Activated naive CD8-positive, alpha-beta T cell (primary cell): ENCODE results near the gene TAF11.
"Not testable (repeated sequence)": the region's sequence is repeated elsewhere in the genome, so short reads cannot be mapped to it uniquely, and the experiment has no call there.

Source experiments
- H3K27ac Mint-ChIP-seq: one replicate; pipeline ENCODE4 v1.8.0; 2021; ENCODE audit warnings: mixed read lengths
- H3K27me3 Mint-ChIP-seq: one replicate; pipeline ENCODE4 v1.8.0; 2021; ENCODE audit warnings: mixed read lengths
- H3K36me3 Mint-ChIP-seq: one replicate; pipeline ENCODE4 v1.8.0; 2021; ENCODE audit warnings: mixed read lengths
- H3K4me1 Mint-ChIP-seq: one replicate; pipeline ENCODE4 v1.8.0; 2021; ENCODE audit warnings: low read depth, mixed read lengths
- H3K4me3 Mint-ChIP-seq: one replicate; pipeline ENCODE4 v1.8.0; 2021; ENCODE audit warnings: mild to moderate bottlenecking, mixed read lengths
- H3K9me3 Mint-ChIP-seq: one replicate; pipeline ENCODE4 v1.8.0; 2021; ENCODE audit warnings: low read depth, mixed read lengths

The TAF11 gene, protein sequence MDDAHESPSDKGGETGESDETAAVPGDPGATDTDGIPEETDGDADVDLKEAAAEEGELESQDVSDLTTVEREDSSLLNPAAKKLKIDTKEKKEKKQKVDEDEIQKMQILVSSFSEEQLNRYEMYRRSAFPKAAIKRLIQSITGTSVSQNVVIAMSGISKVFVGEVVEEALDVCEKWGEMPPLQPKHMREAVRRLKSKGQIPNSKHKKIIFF

DNA sequence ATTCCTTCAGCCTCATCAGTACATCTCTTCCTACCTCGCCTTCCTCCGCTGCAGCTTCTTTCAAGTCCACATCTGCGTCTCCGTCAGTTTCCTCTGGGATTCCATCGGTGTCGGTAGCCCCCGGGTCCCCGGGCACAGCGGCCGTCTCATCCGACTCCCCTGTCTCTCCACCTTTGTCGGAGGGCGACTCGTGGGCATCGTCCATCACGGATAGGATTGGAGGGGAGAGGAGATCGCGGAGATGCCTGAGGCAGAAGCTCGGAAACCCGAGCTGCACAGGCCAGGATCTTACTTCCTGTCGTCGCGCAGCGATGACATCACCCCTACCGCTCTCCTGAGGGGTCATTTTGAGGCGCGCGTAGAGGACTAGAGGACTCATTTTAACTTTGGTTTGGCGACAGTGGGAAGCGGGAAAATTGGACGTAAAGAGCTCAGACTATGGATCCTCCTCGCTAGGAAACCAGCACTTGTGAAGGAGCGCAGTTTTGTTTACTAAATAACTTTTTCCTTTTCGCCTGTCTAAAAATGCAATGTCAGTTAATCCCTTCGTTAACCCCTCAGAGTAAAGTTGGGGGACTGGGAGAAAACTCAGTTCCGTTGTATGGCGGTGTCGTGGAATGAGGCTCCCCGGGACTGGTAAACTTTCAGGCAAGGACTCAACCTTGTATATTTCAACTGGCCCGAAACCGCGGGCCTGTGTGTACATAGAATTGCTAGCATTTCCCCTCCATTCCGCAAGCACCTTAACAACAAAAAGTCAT, at the start of gene TAF11:
TSS of gene TAF11 (minus strand) at position 290 of the 761 bp plus-strand sequence. CDS start at position 205, 85 bp downstream.
- no peaks in the 10 kb centered on the region for H3K27me3 Mint-ChIP-seq

DNA sequence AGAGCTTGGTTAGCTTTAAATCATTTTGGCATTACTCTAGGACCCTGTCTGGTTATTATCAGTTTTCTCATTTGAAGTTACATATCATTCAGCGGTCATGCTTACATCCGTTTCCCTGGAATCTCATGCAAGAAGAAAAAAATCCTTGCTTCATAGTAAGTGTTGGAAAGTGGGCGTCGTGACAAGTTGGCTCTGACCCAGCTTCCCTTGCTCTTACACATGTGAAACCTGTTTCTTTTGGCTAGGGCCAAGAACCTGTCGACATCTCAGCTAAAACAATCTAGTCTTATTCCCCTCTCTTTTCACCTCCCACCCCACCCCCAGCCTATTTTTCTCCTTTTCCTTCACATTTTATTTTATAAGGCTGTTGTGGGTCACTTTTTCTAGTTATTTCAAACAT, 46.7 kb upstream of the TAF11 start:
- Mint-ChIP-seq H3K4me3 (no peak overlapping the region), H3K27me3 (no peaks in the 10 kb centered on the region), H3K27ac (no peak overlapping the region), H3K9me3 (no peaks in the 10 kb centered on the region), H3K36me3 (peaks cover 9% of the 10 kb centered on the region), H3K4me1 (peaks cover 4% of the 10 kb centered on the region)

More for the DNA sequence above, at the start of gene TAF11:
- H3K9me3 Mint-ChIP-seq, result peaks cover 3% of the 10 kb centered on the region
- peaks cover 51% of the 10 kb centered on the region for H3K4me1 Mint-ChIP-seq
- H3K36me3 Mint-ChIP-seq, result peaks cover 9% of the 10 kb centered on the region
- peak within 1 kb of the TSS; percentile 100 for H3K4me3 Mint-ChIP-seq
- peak within 1 kb of the TSS; percentile 99 for H3K27ac Mint-ChIP-seq

DNA sequence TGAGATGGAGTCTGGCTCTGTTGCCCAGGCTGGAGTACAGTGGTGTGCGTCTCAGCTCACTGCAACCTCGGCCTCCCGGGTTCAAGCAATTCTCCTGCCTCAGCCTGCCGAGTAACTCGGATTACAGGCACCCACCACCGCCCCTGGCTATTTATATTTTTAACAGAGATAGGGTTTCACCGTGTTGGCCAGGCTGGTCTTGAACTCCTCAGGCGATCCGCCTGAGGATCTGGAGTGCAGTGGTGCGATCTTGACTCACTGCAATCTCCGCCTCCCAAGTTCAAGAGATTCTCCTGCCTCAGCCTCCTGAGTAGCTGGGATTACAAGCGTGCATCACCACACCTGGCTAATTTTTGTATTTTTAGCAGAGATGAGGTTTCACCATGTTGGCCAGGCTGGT, 44.4 kb upstream of the TAF11 start:
- H3K4me1 Mint-ChIP-seq, H3K27me3 Mint-ChIP-seq, H3K27ac Mint-ChIP-seq, H3K9me3 Mint-ChIP-seq, H3K4me3 Mint-ChIP-seq, H3K36me3 Mint-ChIP-seq: not testable (repeated sequence)

DNA sequence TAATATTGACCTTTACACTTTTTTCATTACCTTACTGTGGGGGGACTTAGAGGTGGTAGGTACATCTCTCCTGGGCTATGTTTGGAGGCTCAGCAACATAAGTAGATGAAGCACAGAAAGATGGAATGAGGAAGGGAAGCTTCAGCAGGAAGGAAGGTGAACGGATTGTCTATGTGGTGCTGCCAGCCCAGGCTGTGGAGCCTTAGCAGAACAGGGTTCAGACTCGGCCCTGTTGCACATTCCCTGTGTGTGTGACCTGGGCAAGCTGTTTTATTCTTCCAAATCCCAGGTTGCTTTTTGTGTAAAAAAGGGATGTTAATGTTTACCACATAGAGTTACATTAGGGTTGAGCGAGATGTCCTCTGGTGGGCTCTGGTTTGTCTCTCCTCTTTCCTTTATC, 42.4 kb upstream of the TAF11 start:
- Mint-ChIP-seq H3K27me3 (no peaks in the 10 kb centered on the region), H3K36me3 (peaks cover 9% of the 10 kb centered on the region), H3K27ac (peak overlapping the region; percentile 25), H3K4me3 (no peak overlapping the region), H3K4me1 (peaks cover 4% of the 10 kb centered on the region), H3K9me3 (no peaks in the 10 kb centered on the region)

DNA sequence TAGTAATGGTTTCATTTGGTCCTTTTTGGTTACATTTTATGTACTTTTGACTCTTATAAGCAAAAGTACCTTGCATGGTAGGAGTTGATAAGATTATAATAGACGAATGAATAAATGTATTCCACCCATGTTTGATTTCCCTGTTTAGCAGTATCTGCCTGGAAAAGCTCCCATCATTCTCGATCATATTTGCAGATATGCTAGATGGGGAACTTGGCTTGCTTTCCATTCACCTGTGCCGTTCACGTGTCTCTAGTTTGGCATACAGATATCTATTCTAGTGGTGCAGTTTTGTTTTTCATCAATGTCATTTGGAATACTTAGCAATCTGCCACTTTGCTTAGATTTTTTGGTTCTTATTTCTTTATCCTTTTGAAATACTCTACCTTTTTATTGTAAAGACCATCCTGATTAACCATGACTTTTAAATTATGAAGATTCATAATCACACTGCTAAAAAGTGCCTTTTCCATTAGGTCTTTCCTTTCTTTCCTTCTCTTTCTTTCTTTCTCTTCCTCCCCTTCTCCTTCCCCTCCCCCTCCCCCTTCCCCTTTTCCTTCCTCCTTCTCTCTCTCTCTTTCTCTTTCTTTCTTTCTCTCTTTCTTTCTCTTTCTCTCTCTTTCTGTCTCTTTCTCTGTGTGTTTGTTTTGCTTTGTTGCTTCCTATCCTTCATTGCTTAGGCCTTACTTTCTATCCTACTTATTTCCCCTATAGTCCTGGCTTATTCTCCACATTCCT, 41.6 kb upstream of the TAF11 start:
- no peak overlapping the region for H3K27ac Mint-ChIP-seq
- H3K27me3 Mint-ChIP-seq, result no peaks in the 10 kb centered on the region
- H3K36me3 Mint-ChIP-seq, result peaks cover 8% of the 10 kb centered on the region
- H3K4me3 Mint-ChIP-seq, result no peak overlapping the region
- H3K4me1 Mint-ChIP-seq, result peaks cover 4% of the 10 kb centered on the region
- no peaks in the 10 kb centered on the region for H3K9me3 Mint-ChIP-seq

DNA sequence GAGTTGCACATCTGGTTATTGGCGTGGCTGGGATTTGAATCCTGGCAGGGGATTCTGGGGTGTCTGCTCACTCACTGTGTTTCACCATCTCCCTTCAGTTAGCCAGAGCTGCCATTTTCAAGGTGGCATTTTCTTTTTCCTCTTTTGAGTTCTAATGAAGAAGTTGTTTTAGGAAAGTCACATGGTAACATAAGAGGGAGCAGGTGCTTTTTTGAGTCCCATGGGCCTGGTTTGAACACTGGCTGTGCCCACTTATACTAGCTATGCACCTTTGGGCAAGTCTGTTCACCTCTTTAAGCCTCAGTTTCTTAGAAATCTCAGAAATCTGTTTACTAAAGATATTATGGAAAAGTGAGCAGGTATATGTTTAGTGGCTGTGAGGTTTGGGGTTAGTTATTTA, 40.9 kb upstream of the TAF11 start:
- Mint-ChIP-seq H3K27ac (no peak overlapping the region), H3K4me3 (no peak overlapping the region), H3K27me3 (no peaks in the 10 kb centered on the region), H3K9me3 (no peaks in the 10 kb centered on the region), H3K4me1 (peaks cover 4% of the 10 kb centered on the region), H3K36me3 (peaks cover 7% of the 10 kb centered on the region)

DNA sequence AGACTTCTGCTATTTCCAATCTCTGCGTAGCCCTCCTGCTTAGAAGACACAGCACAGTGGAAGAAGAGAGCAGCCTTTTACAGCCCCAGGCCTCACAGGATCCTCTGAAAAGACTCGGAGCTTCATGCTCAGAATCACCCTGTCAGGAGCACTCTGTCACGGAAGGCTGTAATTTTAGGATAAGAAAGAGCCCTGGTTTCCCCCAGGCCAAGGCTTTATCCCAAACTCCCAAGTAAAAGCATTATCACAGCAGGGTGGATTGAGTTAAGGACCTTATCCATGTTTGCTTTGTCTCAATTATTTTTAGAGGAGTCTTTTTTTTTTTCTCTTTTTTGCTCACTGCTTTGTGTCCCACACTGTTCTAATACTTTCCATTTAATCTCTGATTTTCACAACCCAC, 40.4 kb upstream of the TAF11 start:
- Mint-ChIP-seq H3K4me3 (no peak overlapping the region), H3K9me3 (no peaks in the 10 kb centered on the region), H3K36me3 (peaks cover 7% of the 10 kb centered on the region), H3K4me1 (peaks cover 6% of the 10 kb centered on the region), H3K27ac (no peak overlapping the region), H3K27me3 (no peaks in the 10 kb centered on the region)

DNA sequence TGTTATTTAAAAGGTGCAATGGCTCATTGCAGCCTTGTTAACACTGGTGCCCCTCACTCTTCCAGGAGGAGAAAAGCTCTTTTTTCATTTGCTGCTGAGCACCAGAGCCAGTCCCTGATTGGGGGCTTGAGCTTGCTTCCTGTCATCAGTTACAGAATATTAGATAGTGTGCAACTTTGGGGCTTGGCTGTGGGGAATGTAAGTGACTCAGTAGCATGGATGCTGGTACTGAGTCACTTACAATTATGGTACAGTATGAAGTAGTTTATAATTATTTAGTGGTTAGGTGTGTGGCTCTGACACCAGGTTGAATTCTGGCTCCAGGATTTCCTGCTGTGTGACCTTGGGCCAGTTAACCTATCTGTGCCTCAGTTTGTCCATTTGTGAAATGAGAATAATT, 38.8 kb upstream of the TAF11 start:
- H3K4me1 Mint-ChIP-seq, result peaks cover 11% of the 10 kb centered on the region
- H3K27ac Mint-ChIP-seq, result no peak overlapping the region
- no peak overlapping the region for H3K4me3 Mint-ChIP-seq
- H3K9me3 Mint-ChIP-seq, result no peaks in the 10 kb centered on the region
- H3K27me3 Mint-ChIP-seq, result no peaks in the 10 kb centered on the region
- no peaks in the 10 kb centered on the region for H3K36me3 Mint-ChIP-seq

DNA sequence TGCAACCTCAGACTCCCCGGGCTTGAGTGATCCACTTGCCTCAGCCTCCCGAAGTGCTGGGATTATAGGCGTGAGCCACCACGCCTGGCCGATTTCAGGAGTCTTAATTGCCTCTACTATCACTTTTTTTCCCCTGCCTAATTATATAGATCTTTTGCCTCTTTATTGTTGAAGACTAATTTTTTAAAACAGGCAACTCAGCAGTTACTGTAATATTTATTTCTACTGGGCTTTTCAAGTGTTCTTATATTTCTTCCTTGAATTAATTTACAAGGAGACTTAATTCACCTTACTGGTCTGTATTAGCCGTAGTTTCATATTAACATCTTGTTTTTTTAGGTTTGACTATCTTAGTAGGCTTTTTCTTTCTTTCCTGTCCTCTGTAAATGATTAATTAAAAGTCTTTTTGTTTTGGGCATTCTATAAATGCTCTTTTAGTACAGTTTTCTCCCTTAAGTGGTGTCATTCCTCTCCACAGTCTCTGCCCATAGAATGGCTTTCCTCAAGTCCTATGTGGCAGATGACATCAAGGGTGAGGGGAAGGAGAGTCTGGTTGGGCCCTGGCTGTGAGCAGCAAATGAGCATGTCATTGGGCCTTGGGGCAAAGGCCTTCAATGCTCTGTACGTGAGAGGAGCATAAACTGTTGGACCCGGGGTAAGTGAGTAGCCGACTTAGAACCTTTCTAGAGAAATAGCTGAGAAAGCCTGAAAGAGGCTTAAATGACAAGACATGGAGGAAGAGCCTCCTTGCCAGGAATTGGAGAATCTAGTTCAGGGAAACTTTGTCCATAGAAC, 37.2 kb upstream of the TAF11 start:
- Mint-ChIP-seq H3K9me3 (no peaks in the 10 kb centered on the region), H3K4me1 (peaks cover 9% of the 10 kb centered on the region), H3K27me3 (no peaks in the 10 kb centered on the region), H3K36me3 (no peaks in the 10 kb centered on the region), H3K4me3 (no peak overlapping the region), H3K27ac (no peak overlapping the region)

DNA sequence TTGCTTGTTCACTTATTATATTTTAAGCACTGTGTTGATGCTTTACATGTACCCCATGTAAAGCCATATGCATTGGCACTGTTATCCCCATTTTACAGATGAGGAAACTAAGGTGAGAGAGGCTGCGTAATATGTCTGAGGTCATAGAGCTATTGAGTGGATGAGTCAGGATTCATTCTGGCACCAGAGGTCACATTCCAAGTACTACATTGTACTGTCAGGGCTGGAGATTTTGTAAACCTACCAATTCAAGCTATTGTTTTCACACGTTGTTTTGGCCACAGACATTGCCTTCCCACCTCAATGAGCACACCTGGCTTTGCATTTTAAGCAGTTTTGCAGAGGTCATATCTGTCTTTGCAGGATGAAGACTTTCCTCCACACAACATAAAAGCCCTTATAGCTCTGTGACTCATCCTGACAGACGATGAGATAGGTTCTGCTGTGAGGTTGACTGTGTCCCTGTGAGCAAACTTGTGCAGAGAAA, 34.4 kb upstream of the TAF11 start:
- Mint-ChIP-seq H3K36me3 (peaks cover 6% of the 10 kb centered on the region), H3K27ac (no peak overlapping the region), H3K9me3 (no peaks in the 10 kb centered on the region), H3K27me3 (no peaks in the 10 kb centered on the region), H3K4me3 (no peak overlapping the region), H3K4me1 (peaks cover 6% of the 10 kb centered on the region)

DNA sequence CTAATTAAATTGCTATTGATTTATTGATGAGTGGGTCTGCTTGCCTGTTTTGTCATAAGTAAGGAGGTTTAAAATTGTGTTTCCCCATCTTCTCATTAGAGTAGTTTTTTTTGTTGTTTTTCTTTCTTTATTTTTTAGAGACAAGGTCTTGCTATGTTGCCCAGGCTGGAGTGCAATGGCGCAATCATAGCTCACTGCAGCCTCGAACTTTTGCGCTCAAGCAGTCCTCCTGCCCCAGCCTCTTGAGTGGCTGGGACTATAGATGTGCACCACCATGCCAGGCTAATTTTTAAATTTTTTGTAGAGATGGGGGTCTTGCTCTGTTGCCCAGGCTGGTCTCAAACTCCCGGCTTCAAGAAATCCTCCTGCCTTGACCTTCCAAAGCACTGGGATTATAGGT, 32.3 kb upstream of the TAF11 start:
- Mint-ChIP-seq H3K4me1 (peaks cover 6% of the 10 kb centered on the region), H3K36me3 (peaks cover 6% of the 10 kb centered on the region), H3K27ac (no peak overlapping the region), H3K9me3 (no peaks in the 10 kb centered on the region), H3K4me3 (no peak overlapping the region), H3K27me3 (no peaks in the 10 kb centered on the region)

DNA sequence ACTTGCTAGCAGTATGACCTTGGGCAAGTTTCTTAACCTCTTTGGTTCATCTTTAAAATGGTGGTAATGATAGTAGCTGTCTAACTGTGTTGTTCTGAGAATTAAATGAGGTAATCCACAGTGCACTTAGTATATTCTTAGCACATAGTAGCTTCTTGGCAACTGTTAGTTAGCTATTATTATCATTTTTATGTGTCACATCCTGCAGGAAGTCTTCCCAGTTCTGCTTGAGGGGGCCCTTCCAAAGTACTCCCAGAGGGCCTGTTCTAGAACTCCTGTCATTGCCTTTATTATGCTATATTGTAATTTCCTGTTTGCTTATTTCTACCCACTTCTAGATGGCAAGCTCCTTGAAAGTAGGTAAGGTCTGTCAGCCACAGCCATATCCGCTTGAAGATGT, 31.8 kb upstream of the TAF11 start:
- Mint-ChIP-seq H3K4me1 (peaks cover 8% of the 10 kb centered on the region), H3K27ac (no peak overlapping the region), H3K27me3 (no peaks in the 10 kb centered on the region), H3K9me3 (no peaks in the 10 kb centered on the region), H3K4me3 (no peak overlapping the region), H3K36me3 (peaks cover 6% of the 10 kb centered on the region)

DNA sequence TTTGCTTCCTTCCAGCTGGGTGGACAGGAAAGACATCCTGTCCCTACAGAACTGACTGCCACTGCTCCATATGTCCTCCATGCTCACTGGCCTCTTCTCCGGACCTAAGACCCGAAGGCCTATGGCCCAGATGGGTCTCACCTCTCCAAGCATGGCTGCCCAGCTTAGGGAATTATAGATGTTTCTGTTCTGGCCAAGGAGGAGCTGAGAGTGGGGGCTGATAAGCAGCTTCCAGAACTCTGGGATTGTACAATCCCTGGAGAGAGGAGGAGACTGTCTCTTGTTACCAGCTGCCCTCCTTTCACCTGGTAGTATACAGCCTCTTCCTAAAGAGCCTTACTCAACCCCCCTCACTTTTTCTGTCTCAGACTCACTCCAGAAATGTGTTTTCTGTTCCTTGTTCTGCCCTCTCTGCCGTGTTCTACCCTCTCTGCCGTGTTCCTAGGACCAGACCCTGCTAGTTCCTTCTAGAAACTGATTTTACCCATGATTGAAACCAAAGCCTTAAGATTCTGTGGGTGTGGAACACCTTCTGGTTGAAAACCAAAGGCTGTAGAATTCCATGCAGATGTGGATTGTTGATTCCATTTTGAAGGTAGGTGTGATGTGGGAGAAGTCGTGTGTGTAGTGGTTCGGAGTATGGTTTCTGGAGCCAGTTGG, 29.9 kb upstream of the TAF11 start:
- Mint-ChIP-seq H3K27ac (no peak overlapping the region), H3K4me3 (no peak overlapping the region), H3K9me3 (no peaks in the 10 kb centered on the region), H3K4me1 (peaks cover 14% of the 10 kb centered on the region), H3K36me3 (peaks cover 6% of the 10 kb centered on the region), H3K27me3 (no peaks in the 10 kb centered on the region)

DNA sequence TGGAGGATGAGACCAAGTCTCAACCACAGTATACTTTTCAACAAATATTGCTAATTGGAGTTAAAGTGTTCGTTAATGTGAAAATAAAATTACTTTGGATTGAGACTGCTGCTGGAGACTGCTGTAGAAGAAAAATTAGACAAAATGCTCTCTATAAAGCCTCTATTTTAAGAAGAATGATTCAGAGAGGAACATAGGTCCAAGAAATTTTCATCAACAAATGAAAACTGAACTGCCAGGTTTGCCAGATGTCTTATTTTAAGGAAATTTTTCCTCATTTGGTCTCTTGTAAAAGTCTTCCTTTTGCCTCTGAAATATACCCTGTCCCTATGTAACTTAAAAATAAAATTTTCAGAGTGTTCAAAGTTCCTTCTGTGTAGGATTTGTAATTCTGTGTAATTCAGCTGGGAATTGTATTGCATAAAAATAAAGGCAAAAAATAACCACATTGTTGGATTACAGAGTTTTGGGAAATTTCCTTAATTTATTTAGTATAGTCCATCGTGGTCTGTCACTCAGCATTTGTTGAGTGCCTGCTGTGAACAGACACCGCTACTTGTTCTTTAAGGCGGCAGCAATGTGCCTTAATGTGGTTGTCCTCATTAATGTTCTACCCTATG, 28.6 kb upstream of the TAF11 start:
- no peak overlapping the region for H3K27ac Mint-ChIP-seq
- H3K27me3 Mint-ChIP-seq, result no peaks in the 10 kb centered on the region
- H3K9me3 Mint-ChIP-seq, result no peaks in the 10 kb centered on the region
- H3K4me3 Mint-ChIP-seq, result no peak overlapping the region
- H3K4me1 Mint-ChIP-seq, result peaks cover 22% of the 10 kb centered on the region
- H3K36me3 Mint-ChIP-seq, result peaks cover 6% of the 10 kb centered on the region
